PC-9 (cell line): ENCODE results near the gene DPP7. TPM values are rescaled to one million over a fixed set of nuclear protein-coding genes. Genes with fewer than 3 reads are reported as not detected.

Source experiments
- BruUV-seq: library from RNA; stranded (reverse); fragments of 400-500 nt; replicated peaks from 2 replicates; lab custom pipeline; 2021; lab: Mats Ljungman, UMichigan
- CTCF ChIA-PET: fragments of 300-600 bp; sonication (Branson Sonifier 250); formaldehyde crosslinking; loops from one replicate; lab custom pipeline; 2022; ENCODE audit warnings: antibody characterized with exemption; lab: Charles Lee
- POLR2A ChIA-PET: fragments of 300-600 bp; sonication (Branson Sonifier 250); formaldehyde crosslinking; loops from one replicate; lab custom pipeline; 2022; ENCODE audit warnings: antibody characterized with exemption; ENCODE audit not compliant: unreplicated experiment; lab: Charles Lee
- DNase-seq, 2 experiments: peaks; one replicate each; pipeline versions ENCODE4 v3.0.0 to v3.0.0-alpha.2; 2015 to 2022; ENCODE audit warnings: mixed read lengths in 1 of 2
- H2AFZ ChIP-seq: fragments of 200-600 bp; sonication (generic); 2 replicates; pipeline ENCODE4 v1.8.1; 2017; ENCODE audit warnings: antibody characterized with exemption
- H3F3A ChIP-seq: fragments of 200-600 bp; sonication (generic); 2 replicates; pipeline ENCODE4 v1.8.1; 2017; ENCODE audit warnings: antibody characterized with exemption, mild to moderate bottlenecking, low read depth; ENCODE audit not compliant: insufficient read depth
- H3K27ac ChIP-seq: fragments of 200-600 bp; sonication (generic); 2 replicates; pipeline ENCODE4 v1.6.1; 2016; ENCODE audit warnings: mixed run types
- H3K27me3 ChIP-seq: fragments of 200-600 bp; sonication (generic); 2 replicates; pipeline ENCODE4 v1.6.1; 2016; ENCODE audit warnings: low read depth, mixed run types; ENCODE audit not compliant: insufficient read depth
- H3K36me3 ChIP-seq: fragments of 200-600 bp; sonication (generic); 2 replicates; pipeline ENCODE4 v1.6.1; 2016; ENCODE audit warnings: low read depth, mixed run types
- H3K4me1 ChIP-seq: fragments of 200-600 bp; sonication (generic); replicated peaks from 2 replicates; pipeline ENCODE4 v1.6.1; 2016; ENCODE audit warnings: mixed run types; ENCODE audit not compliant: insufficient read depth
- H3K4me2 ChIP-seq: fragments of 200-600 bp; sonication (generic); 2 replicates; pipeline ENCODE4 v1.6.1; 2017; ENCODE audit warnings: mixed run types
- H3K4me3 ChIP-seq: fragments of 200-600 bp; sonication (generic); 2 replicates; pipeline ENCODE4 v1.6.1; 2016; ENCODE audit warnings: mixed run types
- H3K79me2 ChIP-seq: fragments of 200-600 bp; sonication (generic); 2 replicates; pipeline ENCODE4 v1.6.1; 2017; ENCODE audit warnings: low read depth, mixed run types
- H3K9me2 ChIP-seq: fragments of 200-600 bp; sonication (generic); 2 replicates; pipeline ENCODE4 v1.8.1; 2017; ENCODE audit warnings: mild to moderate bottlenecking; ENCODE audit not compliant: insufficient read depth
- H3K9me3 ChIP-seq: fragments of 200-600 bp; sonication (generic); 2 replicates; pipeline ENCODE4 v1.8.1; 2016; ENCODE audit warnings: low read depth; ENCODE audit not compliant: insufficient read depth
- H4K20me1 ChIP-seq: fragments of 200-600 bp; sonication (generic); 2 replicates; pipeline ENCODE4 v1.8.1; 2017; ENCODE audit not compliant: insufficient read depth
- EZH2 ChIP-seq: fragments of 200-600 bp; sonication (generic); IDR thresholded peaks from 2 replicates; pipeline ENCODE4 v1.8.0; 2017; ENCODE audit warnings: antibody characterized with exemption, low read depth
- intact Hi-C: fragments of 100-400 bp; cut with micrococcal nuclease; formaldehyde crosslinking; loops from one replicate; pipeline ENCODE4 v1.10.0; 2022; ENCODE audit not compliant: unreplicated experiment
- total RNA-seq: library from RNA; stranded (reverse); gene quantifications from 2 replicates; pipeline ENCODE4 v1.2.3, GENCODE V29; 2021
- TF ChIP-seq, protein P1 (sequence below): fragments of 200-600 bp; sonication (generic); conservative IDR thresholded peaks from 2 replicates; pipeline ENCODE4 v1.6.1; 2017; ENCODE audit warnings: mixed run types, antibody characterized with exemption, mild to moderate bottlenecking, moderate library complexity

Gene DPP7
- total RNA-seq, 1 experiment from 2014 or later, result 104 TPM

DNA sequence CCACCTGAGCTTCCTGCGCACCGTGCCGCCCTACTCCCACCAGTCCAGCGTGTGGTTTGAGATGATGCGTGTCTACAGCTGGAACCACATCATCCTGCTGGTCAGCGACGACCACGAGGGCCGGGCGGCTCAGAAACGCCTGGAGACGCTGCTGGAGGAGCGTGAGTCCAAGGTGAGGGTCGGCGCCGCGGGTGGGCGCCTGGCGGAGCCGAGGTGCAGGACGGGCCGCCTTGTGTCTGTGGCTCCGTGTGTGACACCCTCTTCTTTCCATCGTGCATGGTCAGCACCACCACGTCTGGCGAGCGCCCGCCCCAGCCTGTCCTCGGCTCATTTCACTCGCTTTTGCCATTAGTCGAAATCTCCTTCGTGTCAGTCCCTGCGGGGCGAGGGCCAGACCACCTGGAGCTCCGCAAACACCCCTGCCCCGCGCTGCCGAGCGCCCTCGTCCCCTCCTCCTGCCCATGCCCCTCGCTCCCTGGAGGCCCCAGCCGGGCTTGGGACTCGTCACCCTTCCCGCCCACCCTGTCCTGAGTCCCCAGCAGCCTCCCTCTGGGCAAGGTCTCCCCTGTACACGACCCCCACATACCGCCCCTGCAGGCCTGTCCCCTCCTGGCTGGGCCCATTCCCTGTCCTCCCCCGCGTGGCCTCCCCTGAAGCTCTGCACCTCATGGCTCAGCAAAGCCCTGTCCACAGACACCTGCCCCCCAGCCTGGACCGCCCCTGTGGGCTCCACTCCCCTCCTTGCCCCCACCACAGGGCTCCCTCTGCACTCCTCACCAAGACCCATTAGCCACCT lies 31.4 kb upstream of the DPP7 start:
- no peak overlapping the region for H3K4me2 ChIP-seq
- no peaks in the 10 kb centered on the region for H3K36me3 ChIP-seq
- H3K27me3 ChIP-seq, result peaks cover 16% of the 10 kb centered on the region; the same call in 1 of the 2 replicates
- H3K9me3 ChIP-seq, result no peaks in the 10 kb centered on the region
- ChIA-PET POLR2A (no interaction called here), CTCF (interaction anchor here (0.5 kb wide), 1 partner anchor 90 kb away, joined by 4 read pairs; no protein-coding TSS in a partner anchor)
- TF ChIP-seq, protein P1, sequence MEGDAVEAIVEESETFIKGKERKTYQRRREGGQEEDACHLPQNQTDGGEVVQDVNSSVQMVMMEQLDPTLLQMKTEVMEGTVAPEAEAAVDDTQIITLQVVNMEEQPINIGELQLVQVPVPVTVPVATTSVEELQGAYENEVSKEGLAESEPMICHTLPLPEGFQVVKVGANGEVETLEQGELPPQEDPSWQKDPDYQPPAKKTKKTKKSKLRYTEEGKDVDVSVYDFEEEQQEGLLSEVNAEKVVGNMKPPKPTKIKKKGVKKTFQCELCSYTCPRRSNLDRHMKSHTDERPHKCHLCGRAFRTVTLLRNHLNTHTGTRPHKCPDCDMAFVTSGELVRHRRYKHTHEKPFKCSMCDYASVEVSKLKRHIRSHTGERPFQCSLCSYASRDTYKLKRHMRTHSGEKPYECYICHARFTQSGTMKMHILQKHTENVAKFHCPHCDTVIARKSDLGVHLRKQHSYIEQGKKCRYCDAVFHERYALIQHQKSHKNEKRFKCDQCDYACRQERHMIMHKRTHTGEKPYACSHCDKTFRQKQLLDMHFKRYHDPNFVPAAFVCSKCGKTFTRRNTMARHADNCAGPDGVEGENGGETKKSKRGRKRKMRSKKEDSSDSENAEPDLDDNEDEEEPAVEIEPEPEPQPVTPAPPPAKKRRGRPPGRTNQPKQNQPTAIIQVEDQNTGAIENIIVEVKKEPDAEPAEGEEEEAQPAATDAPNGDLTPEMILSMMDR, result no peak
- no peak for TF ChIP-seq EZH2
- H2AFZ ChIP-seq, result no peak overlapping the region
- no peak for DNase-seq
- no peaks in the 10 kb centered on the region for H4K20me1 ChIP-seq
- peaks cover 11% of the 10 kb centered on the region; the same call in 1 of the 2 replicates for H3F3A ChIP-seq
- H3K4me1 ChIP-seq, result peaks cover 11% of the 10 kb centered on the region; the same call in 1 of the 2 replicates
- no peak overlapping the region for H3K27ac ChIP-seq
- H3K79me2 ChIP-seq, result no peaks in the 10 kb centered on the region
- H3K9me2 ChIP-seq, result no peaks in the 10 kb centered on the region
- H3K4me3 ChIP-seq, result no peak overlapping the region
- intact Hi-C loops, result no loop called here
- no TSS peak for BruUV-seq

DNA sequence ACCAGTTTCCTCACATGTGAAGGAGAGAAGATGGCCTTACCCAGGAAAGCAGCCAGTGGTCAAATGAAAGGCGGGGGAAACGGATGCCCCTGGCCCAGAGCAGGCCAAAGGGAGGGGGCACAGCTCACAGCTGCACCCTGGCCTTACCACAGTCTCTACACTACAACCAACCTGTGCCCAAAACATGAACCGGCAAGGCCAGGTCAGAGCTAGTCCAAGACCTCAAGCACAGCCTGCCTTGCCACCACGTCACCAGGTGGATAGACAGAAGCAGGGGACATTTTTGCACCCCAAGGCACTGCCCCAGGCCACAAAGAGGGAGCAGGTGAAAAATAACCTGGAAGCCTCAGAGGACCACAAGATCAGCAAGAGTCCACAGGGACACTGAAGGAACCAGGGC lies 28.9 kb upstream of the DPP7 start:
- no peaks in the 10 kb centered on the region for H4K20me1 ChIP-seq
- TF ChIP-seq, protein P1, result no peak
- TF ChIP-seq EZH2, result no peak
- peaks cover 22% of the 10 kb centered on the region; the same call in 1 of the 2 replicates for H3K27me3 ChIP-seq
- H3F3A ChIP-seq, result no peaks in the 10 kb centered on the region
- no peak overlapping the region for H2AFZ ChIP-seq
- no peaks in the 10 kb centered on the region for H3K9me2 ChIP-seq
- no peaks in the 10 kb centered on the region for H3K4me1 ChIP-seq
- no peaks in the 10 kb centered on the region for H3K79me2 ChIP-seq
- BruUV-seq, result no TSS peak
- no peaks in the 10 kb centered on the region for H3K36me3 ChIP-seq
- H3K4me2 ChIP-seq, result no peak overlapping the region
- no peak overlapping the region for H3K27ac ChIP-seq
- intact Hi-C loops, result no loop called here
- H3K4me3 ChIP-seq, result no peak overlapping the region
- POLR2A ChIA-PET, result interaction anchor here (0.6 kb wide), 2 partner anchors 9 to 497 kb away, joined by 4 to 11 read pairs; no protein-coding TSS in a partner anchor
- no peaks in the 10 kb centered on the region for H3K9me3 ChIP-seq
- DNase-seq, result no peak
- CTCF ChIA-PET, result no interaction called here

DNA sequence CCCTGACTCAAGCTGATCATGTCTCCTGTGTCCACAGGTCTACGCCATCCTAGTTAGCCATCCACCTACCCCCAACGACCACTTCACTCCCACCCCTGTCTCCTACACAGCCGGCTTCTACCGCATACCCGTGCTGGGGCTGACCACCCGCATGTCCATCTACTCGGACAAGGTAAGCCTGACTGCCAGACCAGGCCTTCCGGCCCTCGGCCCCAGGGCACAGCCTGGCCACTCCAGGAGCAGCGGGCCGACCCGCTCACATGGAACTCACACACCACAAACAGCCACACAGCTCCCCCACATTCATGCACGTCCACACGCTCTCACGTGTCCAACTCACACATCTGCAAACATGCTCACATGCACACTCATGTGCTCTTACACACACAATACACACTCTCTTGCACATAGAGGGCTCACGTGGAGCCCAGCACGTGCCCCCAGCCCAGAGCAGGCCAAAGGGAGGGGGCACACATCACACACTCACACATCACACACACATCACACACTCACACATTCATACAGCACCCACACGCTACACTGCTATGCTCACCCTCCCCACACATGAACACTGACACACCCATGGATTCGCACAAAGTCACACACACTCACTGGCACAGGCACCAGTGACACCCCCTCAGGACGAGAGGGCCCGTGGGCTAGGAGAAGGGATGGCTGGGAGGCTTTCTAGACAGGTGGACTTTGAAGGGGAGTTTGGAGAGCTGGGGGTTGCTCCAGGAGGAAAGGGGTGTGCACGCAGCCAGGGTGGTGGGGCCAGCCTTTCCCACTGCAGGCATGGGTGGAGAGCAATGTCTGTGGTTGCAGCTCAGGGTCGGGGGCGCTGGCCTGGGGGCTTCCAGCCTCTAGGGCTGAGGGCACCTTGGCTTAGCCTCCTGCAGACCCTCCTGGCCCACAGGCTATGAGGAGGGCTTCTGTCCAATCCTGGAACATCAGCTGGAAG lies 27.7 kb upstream of the DPP7 start:
- CTCF ChIA-PET, result interaction anchor here (0.6 kb wide), 1 partner anchor 9 kb away, joined by 10 read pairs; no protein-coding TSS in a partner anchor
- no peaks in the 10 kb centered on the region for H3K4me1 ChIP-seq
- no peak for DNase-seq
- H2AFZ ChIP-seq, result no peak overlapping the region
- TF ChIP-seq, protein P1, result no peak
- TF ChIP-seq EZH2, result no peak
- BruUV-seq, result no TSS peak
- POLR2A ChIA-PET, result no interaction called here
- H3K9me2 ChIP-seq, result no peaks in the 10 kb centered on the region
- H3K27ac ChIP-seq, result no peak overlapping the region
- H3K4me3 ChIP-seq, result no peak overlapping the region
- H3K4me2 ChIP-seq, result no peak overlapping the region
- H3K27me3 ChIP-seq, result peaks cover 22% of the 10 kb centered on the region; the same call in 1 of the 2 replicates
- H3K79me2 ChIP-seq, result no peaks in the 10 kb centered on the region
- H3K9me3 ChIP-seq, result no peaks in the 10 kb centered on the region
- no peaks in the 10 kb centered on the region for H3K36me3 ChIP-seq
- intact Hi-C loops, result no loop called here
- no peaks in the 10 kb centered on the region for H4K20me1 ChIP-seq
- no peaks in the 10 kb centered on the region for H3F3A ChIP-seq
